Naive thymus-derived CD4-positive, alpha-beta T cell (primary cell): ENCODE measurements around the gene FKBP14. TPM values are rescaled to one million over a fixed set of nuclear protein-coding genes. Genes with fewer than 3 reads are reported as not detected.
"Not testable (repeated sequence)": the region's sequence is repeated elsewhere in the genome, so short reads cannot be mapped to it uniquely, and the experiment has no call there.

Experiments used
- ATAC-seq: fragments of 150-1000 bp; cut with Tn5 transposase; 2 replicates; pipeline ENCODE4 v1.10.0; 2021; ENCODE audit warnings: mild to moderate bottlenecking, moderate library complexity
- CTCF ChIA-PET: fragments of 350-600 bp; sonication (Branson Sonifier 250); formaldehyde crosslinking; loops from one replicate; lab custom pipeline; 2021; ENCODE audit warnings: antibody characterized with exemption; lab: Charles Lee
- POLR2A ChIA-PET: fragments of 350-600 bp; sonication (Branson Sonifier 250); formaldehyde crosslinking; loops from one replicate; lab custom pipeline; 2021; ENCODE audit warnings: antibody characterized with exemption, inconsistent platforms; lab: Charles Lee
- DNase-seq, 9 donors: peaks; one replicate each; pipeline versions ENCODE4 v3.0.0 to v3.0.0-alpha.2; 2020 to 2022; ENCODE audit warnings: mixed read lengths in 1 of 9
- H3K27ac ChIP-seq: one replicate; pipeline ENCODE4 v1.7.0; 2013; ENCODE audit warnings: mild to moderate bottlenecking, low read depth, low read length, moderate library complexity
- H3K27me3 ChIP-seq, 2 donors: one replicate each; pipeline ENCODE4 v1.7.0; 2013; ENCODE audit warnings: low read length in 2 of 2, mild to moderate bottlenecking in 2 of 2, moderate library complexity in 2 of 2; ENCODE audit not compliant: control insufficient read depth in 2 of 2, insufficient read depth in 2 of 2
- H3K36me3 ChIP-seq, 3 experiments: 1 replicate in 2 of 3; 2 replicates in 1 of 3; pipeline ENCODE4 v1.7.0; 2013; ENCODE audit warnings: low read length in 3 of 3, mild to moderate bottlenecking in 3 of 3, moderate library complexity in 1 of 3; ENCODE audit not compliant: insufficient read depth in 3 of 3, control insufficient read depth in 2 of 3
- H3K4me1 ChIP-seq, 2 donors: one replicate each; pipeline ENCODE4 v1.7.0; 2013; ENCODE audit warnings: low read length in 2 of 2, mild to moderate bottlenecking in 2 of 2, moderate library complexity in 1 of 2; ENCODE audit not compliant: control insufficient read depth in 2 of 2, insufficient read depth in 2 of 2
- H3K4me3 ChIP-seq: 2 replicates; pipeline ENCODE4 v1.7.0; 2013; ENCODE audit warnings: mild to moderate bottlenecking, low read length
- H3K9me3 ChIP-seq, 3 experiments: 1 replicate in 2 of 3; 2 replicates in 1 of 3; pipeline ENCODE4 v1.7.0; 2013; ENCODE audit warnings: low read length in 3 of 3; ENCODE audit not compliant: control insufficient read depth in 2 of 3
- H3K27ac Mint-ChIP-seq, 9 donors: one replicate each; pipeline ENCODE4 v1.8.0; 2020 to 2022; ENCODE audit warnings: mixed read lengths in 9 of 9, mild to moderate bottlenecking in 8 of 9, moderate library complexity in 5 of 9, inconsistent platforms in 2 of 9
- H3K27me3 Mint-ChIP-seq, 5 donors: one replicate each; pipeline ENCODE4 v1.8.0; 2021 to 2022; ENCODE audit warnings: mixed read lengths in 5 of 5, mild to moderate bottlenecking in 1 of 5
- H3K36me3 Mint-ChIP-seq, 5 donors: one replicate each; pipeline ENCODE4 v1.8.0; 2020 to 2022; ENCODE audit warnings: mixed read lengths in 5 of 5, mild to moderate bottlenecking in 3 of 5, inconsistent platforms in 1 of 5
- H3K4me1 Mint-ChIP-seq, 7 donors: one replicate each; pipeline ENCODE4 v1.8.0; 2020 to 2022; ENCODE audit warnings: mixed read lengths in 7 of 7, mild to moderate bottlenecking in 3 of 7, inconsistent platforms in 1 of 7
- H3K4me3 Mint-ChIP-seq, 10 donors: one replicate each; pipeline ENCODE4 v1.8.0; 2020 to 2022; ENCODE audit warnings: mild to moderate bottlenecking in 10 of 10, mixed read lengths in 10 of 10, moderate library complexity in 6 of 10, inconsistent platforms in 2 of 10
- H3K9me3 Mint-ChIP-seq, 11 donors: one replicate each; pipeline ENCODE4 v1.8.0; 2020 to 2022; ENCODE audit warnings: mixed read lengths in 11 of 11, mild to moderate bottlenecking in 4 of 11, inconsistent platforms in 1 of 11, moderate library complexity in 1 of 11
- intact Hi-C, 2 donors: fragments of 100-400 bp; cut with micrococcal nuclease; formaldehyde crosslinking; loops; one replicate each; pipeline ENCODE4 v1.15.1; 2023
- polyA plus RNA-seq, 2 donors: library from polyadenylated mRNA; unstranded; fragments of 300-500 nt; fragmentation: Illumina TruSeq; gene quantifications; one replicate each; pipeline ENCODE4 v1.2.3, GENCODE V29; 2021
- total RNA-seq, 6 experiments: library from RNA in 5 of 6; stranded (reverse) in 5 of 6; gene quantifications; 1 replicate in 5 of 6; 2 replicates in 1 of 6; pipeline ENCODE4 v1.2.3 and lab custom pipeline; 2021 to 2026

Gene FKBP14
- total and polyA plus RNA-seq, 7 experiments from 2014 or later = 1.6 to 6.5 (median 5.1) TPM

- Mint-ChIP-seq H3K4me3 (no peak overlapping the region), H3K4me1 (peaks cover 0 to 19% (median 7%) of the 10 kb centered on the region in 7 donors), H3K36me3 (no peaks in the 10 kb centered on the region), H3K27me3 (peaks cover 6 to 25% (median 13%) of the 10 kb centered on the region in 5 donors), H3K27ac (no peak overlapping the region), H3K9me3 (peaks cover 0 to 2% (median 0%) of the 10 kb centered on the region in 11 donors)
- no peaks in the 10 kb centered on the region for H3K4me1 ChIP-seq
- no peak overlapping the region for H3K27ac ChIP-seq
- intact Hi-C loops = no loop called here
- H3K27me3 ChIP-seq = no peaks in the 10 kb centered on the region
- no peaks in the 10 kb centered on the region for H3K36me3 ChIP-seq
- H3K4me3 ChIP-seq = no peak overlapping the region
- ATAC-seq (no peak), DNase-seq (no peak)
- POLR2A ChIA-PET = no interaction called here
- CTCF ChIA-PET = no interaction called here
- no peaks in the 10 kb centered on the region for H3K9me3 ChIP-seq
These were observed 61.5 kb downstream of the FKBP14 start for GRCh38 chr7:29965030-29965429.

GRCh38 chr7:29962035-29962434 is 64.5 kb downstream of the FKBP14 start:
- Mint-ChIP-seq H3K9me3 (peaks cover 0 to 2% (median 0%) of the 10 kb centered on the region in 11 donors), H3K27me3 (peaks cover 0 to 13% (median 7%) of the 10 kb centered on the region in 5 donors), H3K4me3 (no peak overlapping the region), H3K36me3 (peaks cover 0 to 4% (median 0%) of the 10 kb centered on the region in 5 donors), H3K27ac (no peak overlapping the region), H3K4me1 (peaks cover 0 to 5% (median 0%) of the 10 kb centered on the region in 7 donors)
- Histone ChIP-seq H3K4me1 (no peaks in the 10 kb centered on the region), H3K27ac (no peak overlapping the region), H3K4me3 (no peak overlapping the region), H3K9me3 (no peaks in the 10 kb centered on the region), H3K36me3 (no peaks in the 10 kb centered on the region), H3K27me3 (no peaks in the 10 kb centered on the region)
- ATAC-seq = no peak
- POLR2A ChIA-PET = no interaction called here
- intact Hi-C loops = no loop called here
- no peak for DNase-seq
- CTCF ChIA-PET = no interaction called here

DNA sequence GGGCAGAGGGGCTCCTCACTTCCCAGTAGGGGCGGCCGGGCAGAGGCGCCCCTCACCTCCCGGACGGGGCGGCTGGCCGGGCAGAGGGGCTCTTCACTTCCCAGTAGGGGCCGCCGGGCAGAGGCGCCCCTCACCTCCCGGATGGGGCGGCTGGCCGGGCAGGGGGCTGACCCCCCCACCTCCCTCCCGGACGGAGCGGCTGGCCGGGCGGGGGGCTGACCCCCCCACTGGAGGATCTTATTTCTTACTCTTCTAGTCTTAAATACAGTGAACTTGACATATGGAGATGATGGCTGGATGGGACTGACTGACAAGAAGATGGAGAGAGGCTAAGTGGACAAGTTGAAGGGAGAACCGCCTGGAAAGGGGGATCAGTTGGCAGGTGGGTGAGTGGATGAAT is 64.9 kb downstream of the FKBP14 start:
- H3K36me3 Mint-ChIP-seq, intact Hi-C loops, H3K4me1 Mint-ChIP-seq, DNase-seq, H3K36me3 ChIP-seq, ATAC-seq, H3K9me3 Mint-ChIP-seq, CTCF ChIA-PET, H3K4me1 ChIP-seq, H3K27ac ChIP-seq, POLR2A ChIA-PET, H3K4me3 Mint-ChIP-seq, H3K27me3 ChIP-seq, H3K4me3 ChIP-seq, H3K27ac Mint-ChIP-seq, H3K9me3 ChIP-seq: not testable (repeated sequence)
- H3K27me3 Mint-ChIP-seq = peaks cover 0 to 13% (median 5%) of the 10 kb centered on the region in 5 donors

Other genes starting within 250 kb of the FKBP14 start
- gene WIPF3, start 220.2 kb downstream of the FKBP14 start, total RNA-seq = under 1 TPM in 1 of 5 experiments, not detected in 4; 0.08 TPM
- not detected for gene WIPF3, start 220.2 kb downstream of the FKBP14 start, polyA plus RNA-seq
- gene SCRN1, start 36.9 kb downstream of the FKBP14 start, total RNA-seq = 1 to 10 TPM; 2.2 to 8.7 (median 2.5) TPM
- gene SCRN1, start 36.9 kb downstream of the FKBP14 start, polyA plus RNA-seq = 1 to 10 TPM; 1.6 to 1.8 TPM
- gene PLEKHA8, start 1.7 kb upstream of the FKBP14 start, total RNA-seq = 10 to 100 TPM in 2 of 5 experiments, 1 to 10 TPM in 3; 7.3 to 14.1 (median 9.3) TPM
- 1 to 10 TPM; 3.3 to 3.5 TPM for gene PLEKHA8, start 1.7 kb upstream of the FKBP14 start, polyA plus RNA-seq
- 10 to 100 TPM in 4 of 5 experiments, 1 to 10 TPM in 1; 2.7 to 38.7 (median 20.2) TPM for gene MTURN, start 108.3 kb upstream of the FKBP14 start, total RNA-seq
- 1 to 10 TPM; 3.2 to 3.6 TPM for gene MTURN, start 108.3 kb upstream of the FKBP14 start, polyA plus RNA-seq